GM19043 (cell line): Measurements from ENCODE around the gene AFF4.

Experiments used
- ATAC-seq: cut with Tn5 transposase; IDR thresholded peaks from one replicate; pipeline ENCODE4 v1.9.1; 2021; ENCODE audit warnings: low read depth; ENCODE audit not compliant: unreplicated experiment

AFF4 gene

DNA sequence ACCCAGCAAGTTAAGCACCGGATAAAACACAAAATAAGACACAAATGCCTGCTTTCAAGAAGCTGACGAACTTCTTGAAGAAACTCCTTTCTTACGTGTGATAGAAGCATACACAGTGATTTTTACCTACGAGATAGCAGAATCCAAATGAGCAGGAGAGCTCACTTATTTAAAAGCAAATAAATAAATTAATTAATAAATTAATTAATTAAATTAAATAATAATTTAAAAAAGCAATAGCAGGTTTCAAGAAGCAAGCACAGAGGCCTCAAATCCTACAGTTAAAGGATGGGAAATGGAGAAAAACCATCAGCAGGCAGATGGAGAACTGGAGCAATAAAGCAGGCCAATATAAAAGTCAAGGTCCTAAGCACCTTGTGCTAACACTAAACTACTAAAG, 72.6 kb downstream of the AFF4 start:
- ATAC-seq: no peak

DNA sequence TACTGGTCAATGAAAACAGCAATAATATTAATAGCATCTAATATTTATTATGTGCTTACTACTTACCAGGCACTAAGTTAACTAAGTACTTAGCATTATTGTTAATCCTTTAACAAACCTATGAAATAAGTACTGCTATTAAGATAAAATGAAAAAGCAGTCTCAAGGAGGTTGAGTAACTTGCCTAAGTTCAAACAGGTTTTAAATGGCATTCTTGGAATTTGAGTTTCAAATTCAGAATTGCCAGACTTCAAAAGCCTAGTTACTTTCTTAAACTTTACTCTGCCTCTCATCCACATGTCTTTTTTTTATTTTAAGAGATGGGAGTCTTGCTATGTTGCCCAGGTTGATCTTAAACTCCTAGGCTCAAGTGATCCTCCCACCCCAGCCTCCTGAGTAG, 73.9 kb downstream of the AFF4 start:
- no peak for ATAC-seq

DNA sequence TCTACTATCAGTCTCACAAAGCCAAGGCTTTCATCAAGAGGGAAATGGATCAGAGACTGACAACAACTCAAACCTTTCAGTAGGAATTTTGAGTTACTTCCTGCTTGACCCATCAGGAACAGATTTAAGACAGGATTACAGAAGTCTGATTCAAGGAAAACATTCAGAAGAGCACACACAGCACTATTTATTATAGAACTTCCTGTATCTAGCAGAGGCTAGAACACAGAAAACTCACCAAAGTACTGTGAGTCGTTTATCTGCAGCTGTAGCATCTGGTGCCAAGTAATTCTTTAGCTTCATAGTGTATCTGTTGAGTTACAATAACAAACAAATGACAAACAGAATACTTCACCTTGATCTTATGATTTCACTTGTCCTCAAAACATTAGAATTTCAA, 76.2 kb downstream of the AFF4 start:
- no peak for ATAC-seq

DNA sequence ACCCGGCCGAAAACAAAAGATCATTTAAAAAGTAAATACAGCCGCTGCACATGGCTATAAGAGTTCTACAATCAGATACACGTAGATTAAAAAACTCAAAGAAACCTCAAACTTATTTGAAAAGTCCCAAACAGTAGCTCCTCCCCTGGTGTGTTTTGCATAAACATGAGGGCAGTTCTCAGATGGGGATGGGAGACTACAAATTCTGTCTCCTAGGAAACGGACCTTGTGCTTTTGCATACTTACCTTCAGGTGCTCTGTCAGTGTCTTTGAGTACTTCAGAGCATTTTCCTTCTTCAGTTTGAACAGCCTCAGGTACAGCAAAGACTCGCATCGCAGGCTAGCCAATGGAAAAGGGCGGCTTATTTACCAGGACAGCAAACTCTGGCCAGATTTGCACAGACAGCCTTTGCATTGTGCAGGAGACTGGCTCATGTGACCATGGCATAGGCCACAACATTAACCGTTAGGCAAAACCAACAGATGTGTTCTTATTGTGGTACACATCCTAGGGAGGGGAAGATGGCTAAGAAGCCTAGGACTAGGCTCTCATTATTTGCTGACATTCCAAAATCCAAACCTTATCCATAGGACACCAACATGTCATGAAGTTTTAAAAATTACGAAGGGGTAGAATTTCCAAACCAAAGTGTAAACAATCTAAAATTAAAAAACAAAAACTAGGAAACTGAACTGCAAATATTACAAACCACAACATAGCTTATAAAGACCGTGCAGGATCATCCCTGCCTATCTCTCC, 77.2 kb downstream of the AFF4 start:
- ATAC-seq: no peak

DNA sequence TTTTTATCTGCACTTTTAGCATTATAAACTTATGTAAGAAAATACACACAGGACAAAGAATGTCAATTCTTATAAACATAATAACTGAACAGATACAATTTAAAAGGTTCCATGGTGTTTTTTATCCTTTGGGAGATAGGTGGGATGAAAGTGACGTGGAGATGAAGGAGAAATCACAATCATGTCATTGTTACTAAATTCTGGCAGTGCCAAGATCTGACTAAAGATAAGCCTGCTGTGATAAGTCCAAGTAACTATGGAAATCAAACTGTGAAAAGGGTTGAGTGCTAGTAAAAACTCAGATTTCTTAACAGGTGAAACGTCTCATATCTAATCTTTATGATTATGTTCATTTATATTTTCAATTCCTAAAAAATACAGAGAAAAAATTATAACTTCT, 78.9 kb downstream of the AFF4 start:
- no peak for ATAC-seq

DNA sequence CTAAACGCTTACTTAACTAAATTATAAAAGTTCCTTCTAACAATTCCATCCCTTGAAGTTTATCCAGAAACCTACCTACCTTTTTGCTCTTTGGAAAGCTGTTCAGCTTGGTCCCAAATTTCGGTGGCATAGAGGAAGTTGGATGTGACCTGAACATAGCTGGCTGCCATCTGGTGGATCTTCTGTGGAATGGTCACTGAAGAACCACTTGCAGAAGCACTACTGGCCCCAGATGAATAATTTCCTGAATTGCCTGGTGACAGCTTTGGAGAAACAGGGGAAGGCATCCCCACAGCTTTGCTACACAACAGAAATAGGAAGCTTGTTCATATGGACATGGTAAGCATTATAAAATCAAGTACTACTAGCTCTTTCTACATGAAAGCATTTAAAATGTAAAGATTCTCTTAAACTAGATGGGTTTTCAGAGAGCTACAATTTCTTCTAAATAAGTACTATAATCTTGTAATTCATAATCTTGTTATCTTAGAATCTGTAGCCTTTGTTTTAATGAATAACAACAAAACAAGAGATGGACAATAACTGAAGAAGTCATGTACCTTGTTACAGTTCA, 80.1 kb downstream of the AFF4 start:
- peak; percentile 64 for ATAC-seq

DNA sequence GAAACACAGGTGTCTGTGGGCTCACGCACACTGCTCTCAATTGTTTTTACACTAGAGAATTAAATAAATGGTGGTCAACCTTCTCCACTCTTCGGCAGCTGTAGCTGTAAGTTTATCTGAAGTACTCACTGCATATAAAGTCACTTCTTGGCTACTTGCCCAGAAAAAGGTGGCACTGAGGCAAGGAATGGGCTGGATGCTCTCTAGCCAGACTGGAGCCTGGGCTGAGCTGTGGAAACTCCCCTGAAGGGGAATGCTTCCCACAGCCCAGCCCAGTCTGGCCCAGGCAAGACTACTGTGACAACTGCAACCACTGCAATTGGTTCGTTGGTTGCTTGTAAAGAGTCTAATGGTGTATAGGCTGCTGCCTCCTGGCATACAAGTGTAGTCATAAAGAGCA, 85.5 kb downstream of the AFF4 start:
- ATAC-seq: no peak

DNA sequence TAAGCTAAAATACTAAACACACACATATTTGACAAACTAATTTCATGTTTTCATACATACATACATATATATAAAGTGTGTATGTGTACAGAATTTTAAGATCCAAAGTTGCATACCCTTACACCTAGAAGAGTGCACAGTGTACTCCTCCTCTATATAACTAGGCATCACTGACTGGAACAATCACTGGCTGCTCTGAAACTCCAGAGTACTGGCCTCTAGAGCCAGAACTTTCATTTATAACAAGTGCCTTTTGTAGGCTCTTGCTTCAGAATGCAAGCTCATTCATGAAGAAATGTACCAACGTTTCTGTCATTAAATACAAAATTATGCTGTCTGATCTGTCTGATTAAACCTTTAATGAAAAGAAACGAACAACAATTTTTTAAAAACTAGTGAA, 86.0 kb downstream of the AFF4 start:
- no peak for ATAC-seq

DNA sequence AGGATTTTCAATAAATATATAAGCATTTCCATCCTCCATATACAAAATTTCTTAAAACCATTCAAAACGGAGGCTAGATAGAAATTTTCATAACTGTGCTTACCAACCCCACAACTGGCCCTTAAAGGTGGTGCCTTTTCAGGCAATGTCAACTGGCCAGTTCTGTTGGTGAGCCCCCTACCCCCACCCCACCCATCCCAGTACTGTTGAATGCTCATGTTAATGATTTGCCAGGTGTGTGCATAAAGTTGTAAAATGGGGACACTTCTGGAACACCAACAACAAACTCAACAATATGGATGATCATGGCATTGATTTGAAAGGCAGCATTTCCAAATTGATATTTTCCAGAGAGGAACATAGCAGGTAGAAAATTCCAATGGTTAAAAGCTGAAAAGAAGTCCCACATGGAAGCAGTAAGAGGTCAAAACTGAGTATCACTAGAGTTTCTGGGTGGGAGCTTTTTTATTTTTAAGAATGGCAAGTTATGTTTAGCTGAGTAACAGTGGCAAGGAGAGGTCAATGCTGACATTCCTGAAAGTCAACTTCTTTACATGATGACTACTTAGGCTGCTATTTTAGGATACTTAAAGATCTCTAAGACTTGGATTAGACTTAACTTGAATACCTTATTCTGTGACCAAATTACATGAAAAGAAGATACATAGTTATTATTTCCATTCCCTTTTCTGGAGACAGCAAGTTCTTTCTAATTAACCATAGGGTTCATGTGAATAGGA, 87.2 kb downstream of the AFF4 start:
- no peak for ATAC-seq

DNA sequence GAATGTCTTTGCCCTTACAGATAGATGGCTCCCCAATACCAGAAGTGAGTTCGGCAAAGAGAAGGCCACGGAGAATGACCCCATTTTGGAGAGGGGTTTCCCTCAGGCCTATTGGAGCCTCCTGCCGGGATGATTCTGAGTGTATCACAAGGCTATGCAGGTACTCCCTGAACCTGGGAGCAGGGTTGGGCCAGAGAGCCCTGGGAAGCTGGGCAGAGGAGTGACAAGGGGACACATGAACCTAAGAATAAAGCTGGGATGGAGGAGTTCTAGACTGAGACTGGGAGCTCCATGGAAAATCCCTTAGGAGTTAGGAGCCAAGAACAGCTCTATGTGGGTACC, 89.5 kb downstream of the AFF4 start:
- ATAC-seq: no peak

DNA sequence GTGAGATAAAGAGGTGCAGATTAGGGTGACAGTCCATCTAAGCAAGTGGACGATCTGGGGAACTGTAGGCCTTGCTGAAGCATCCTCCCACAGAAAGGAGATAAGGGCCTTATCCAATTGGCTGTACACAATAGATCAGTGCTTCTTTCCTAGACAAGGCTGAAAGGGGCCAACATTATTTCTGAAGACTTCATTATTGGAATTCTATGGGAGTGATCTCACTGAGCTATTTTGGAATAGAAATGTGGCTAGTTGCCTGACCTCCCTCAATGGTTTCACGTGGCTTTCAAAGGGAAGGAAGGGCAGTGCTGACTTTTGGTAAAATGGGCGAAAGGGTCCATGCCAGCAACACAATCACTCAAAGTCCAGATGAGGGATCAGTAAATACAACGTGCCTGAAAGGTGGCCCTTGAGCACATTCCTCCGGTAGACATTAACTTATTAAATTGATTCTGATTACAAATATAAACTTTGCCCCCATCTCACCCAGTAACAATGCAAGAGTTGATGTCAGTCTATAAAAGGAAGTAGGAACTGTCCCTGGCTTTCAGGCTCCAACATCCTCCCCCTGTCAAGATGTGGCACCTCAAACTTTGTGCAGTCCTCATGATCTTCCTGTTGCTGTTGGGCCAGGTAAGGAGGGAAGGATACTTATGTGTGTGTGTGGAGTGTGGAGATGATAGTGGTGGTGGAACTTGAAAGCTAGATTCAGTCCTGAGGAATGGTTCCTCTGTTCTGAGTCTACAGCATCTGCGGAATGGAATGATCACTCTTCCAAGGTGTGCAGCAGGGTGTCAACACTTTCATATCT, 90.1 kb downstream of the AFF4 start, which contains the start of gene LEAP2:
Gene LEAP2 (plus strand): TSS at position 550 of the 811 bp plus-strand sequence. CDS start 27 bp downstream, at position 577.
- ATAC-seq: no peak

DNA sequence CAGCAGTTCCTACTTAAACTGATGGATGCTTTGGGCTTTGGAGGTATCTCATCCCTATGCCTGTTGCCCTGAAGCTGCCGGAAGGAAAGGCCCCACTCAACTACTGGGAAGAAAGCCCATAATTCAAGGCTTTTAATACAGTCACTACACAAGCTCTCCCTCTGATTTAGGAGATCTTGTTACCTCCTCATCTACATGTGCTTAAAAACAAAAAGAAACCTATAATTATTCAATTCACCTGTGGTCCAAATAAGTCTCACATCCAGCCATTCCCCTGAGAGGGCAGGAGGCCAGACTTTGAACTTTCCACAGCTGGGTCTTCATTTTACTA, 90.7 kb downstream of the AFF4 start:
- no peak for ATAC-seq

DNA sequence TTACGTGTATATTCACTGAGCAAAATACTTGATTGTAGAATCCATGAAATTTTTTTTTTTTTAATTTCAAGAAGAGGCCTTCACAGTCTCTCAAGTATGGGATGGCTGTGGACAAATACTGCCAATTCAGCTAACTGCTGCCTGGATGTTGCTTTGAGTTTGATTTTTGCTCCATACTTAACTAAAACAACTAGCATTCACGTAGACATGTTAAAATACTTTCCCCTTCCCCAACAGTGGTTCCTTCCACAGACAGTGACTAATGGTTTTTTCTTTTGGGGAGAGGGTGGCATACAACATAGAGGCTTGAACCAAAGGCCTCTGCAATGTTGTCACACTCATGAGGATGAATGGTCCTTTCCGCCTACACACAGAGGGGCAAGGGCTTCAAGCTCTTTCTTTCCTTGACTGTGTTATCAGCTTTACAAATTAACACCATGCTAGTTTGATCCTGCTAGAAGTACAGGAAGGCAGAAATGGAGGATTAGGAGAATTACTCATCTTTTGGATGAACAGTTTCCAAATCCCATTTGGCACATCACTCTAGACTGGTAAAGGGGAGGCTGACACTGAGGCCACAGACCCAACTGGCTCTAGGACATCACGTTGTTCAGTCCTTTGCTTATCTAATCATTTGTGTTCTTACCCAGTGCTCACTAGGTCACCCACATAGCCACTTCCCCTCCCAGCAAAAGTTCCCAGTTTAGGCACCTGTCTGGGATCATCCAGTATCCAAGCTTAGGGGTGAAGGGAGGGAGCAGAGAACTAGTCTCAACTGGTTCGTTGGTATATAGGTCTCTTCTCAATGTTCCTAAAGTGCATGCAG, 91.8 kb downstream of the AFF4 start:
- no peak for ATAC-seq

DNA sequence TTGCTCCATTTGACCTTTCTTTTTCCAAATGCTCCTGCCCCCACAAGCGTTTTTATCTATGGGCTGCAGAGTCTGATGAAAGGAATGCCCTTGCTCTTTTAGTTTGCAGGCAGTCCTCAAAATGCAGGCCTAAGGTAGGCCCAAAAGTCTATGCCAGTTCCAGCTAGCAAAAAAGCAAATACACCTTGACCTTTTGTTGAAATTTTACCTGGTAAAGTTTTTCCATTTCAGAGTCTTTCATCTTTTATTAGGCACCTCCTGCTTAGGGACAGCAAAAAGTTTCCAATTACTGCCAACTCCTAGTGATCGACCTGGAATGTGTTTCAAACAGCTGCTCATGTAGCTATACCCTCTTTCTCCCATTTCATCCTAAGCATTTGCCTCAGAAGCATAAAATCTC, 92.6 kb downstream of the AFF4 start:
- ATAC-seq: no peak

DNA sequence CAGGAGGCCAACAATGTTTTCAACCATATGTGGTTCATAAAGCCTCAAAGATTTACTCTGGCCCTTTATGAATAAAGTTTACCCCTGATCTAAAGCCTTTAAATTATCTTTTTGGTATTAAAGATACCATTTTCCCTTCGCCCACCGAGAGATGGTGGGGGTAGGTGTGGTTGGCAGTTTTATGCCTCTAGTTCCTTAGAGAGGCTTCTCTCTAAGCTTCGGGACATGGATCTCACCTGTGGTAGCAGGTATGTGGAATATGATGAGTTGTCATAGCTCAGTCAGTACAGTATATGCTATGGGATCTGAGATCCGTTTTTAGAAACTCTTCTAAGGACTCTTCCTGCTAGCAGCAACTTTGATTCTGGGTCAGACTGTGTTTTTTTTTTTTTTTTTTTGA, 94.7 kb downstream of the AFF4 start:
- ATAC-seq: no peak

DNA sequence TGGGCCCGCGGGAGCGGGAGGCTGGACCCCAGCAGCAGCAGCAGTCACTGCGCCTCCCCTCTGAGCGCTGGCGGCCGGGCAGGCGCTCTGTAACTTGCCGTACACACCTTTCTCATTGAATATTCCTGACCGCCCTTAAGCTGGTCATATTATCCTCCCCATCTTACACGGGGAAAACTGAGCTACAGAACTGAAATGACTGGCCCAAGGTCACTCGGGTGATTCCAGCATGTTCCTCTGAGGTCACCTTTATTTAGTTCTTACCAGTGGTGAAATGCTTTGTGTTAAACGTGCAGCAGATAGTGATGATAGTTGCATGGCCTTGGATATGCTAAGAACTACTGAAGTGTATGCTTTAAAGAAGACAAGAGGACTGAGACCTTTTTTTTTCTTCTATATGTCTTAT, 96.4 kb downstream of the AFF4 start:
- no peak for ATAC-seq

DNA sequence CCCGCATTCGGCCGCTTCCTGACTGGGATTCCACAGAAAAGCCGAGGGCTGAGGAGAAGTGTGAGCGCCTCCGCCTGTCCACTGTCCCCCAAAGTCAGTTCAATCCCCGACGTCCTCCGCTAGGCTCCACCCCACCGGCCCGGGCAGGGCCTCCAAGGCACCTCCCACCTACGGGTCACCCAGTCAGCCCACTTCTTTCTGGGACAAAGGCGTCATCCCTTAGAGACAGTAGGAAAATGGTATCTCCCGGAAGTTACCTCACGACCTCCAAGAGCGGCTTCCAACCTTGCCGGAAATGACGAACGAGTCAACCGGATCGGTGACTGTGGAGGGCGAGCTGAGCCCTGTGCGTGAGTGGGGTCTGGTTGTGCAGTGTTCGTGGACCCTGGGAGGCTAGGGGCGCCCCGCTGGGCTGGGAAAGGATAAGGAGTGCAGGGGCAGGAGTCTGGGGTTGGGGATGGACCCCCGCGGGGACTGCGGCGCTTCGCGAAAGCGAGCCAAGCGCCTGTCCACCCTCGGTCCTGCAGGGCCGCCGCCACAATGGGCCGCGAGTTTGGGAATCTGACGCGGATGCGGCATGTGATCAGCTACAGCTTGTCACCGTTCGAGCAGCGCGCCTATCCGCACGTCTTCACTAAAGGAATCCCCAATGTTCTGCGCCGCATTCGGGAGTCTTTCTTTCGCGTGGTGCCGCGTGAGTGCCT, 96.9 kb downstream of the AFF4 start, which contains the start of the genes GDF9 and UQCRQ:
Gene GDF9 (minus strand): TSS at position 128 of the 704 bp plus-strand sequence. CDS start 1,936 bp downstream, outside the sequence.
Gene UQCRQ (plus strand): TSS at position 301 of the 704 bp plus-strand sequence. CDS start 240 bp downstream, at position 541.
- peak; percentile 99 for ATAC-seq

DNA sequence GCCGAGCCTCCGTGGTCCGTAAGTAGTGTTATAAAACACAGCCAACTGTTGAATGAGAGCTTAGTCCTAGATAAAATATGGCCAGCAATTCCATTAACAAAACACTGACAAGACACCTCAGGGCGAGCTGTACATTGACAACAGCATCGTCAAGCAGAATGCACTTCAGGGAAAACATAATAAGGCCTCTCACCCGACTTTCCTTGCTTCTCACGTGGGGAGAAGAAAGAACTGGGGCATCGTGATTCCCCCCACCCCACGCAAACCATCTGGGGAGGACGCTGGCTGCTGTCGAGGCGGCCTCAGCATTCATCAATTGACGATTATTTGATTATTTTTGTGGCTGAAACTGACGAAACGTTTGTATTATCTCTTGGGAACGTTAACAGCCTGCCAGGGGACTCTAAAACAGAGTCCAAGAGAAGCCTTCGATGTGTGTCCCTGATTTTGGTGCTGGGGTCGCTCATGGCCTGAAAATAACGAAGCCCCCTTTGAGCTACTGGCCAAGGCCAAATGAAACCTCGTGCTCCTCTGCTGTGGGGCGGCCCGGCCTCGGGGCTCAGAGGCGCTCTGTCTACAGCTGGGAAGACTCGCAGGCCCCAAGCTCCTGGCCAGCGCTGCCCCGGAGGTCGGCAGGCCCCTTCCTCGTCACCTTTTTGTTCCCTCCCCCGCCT, 97.6 kb downstream of the AFF4 start:
- ATAC-seq: peak; percentile 16

DNA sequence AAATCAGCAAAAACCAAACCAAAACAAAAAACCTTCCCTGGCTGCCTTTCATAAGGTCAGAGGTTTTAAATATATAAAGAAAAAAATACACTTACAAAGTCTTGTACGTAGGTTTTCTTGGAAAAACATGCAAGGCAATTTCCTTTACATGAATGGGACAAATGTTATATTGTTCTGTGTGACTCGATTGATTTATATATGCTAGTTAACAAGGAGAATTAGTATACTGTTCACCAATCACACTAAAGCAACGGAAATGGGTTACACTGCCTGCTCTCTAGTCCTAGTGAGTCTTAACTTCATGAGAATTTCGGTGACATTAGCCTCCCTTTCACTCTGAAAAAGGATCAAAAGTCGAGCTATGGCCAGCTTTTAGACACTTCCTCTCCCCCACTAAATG, 102.7 kb downstream of the AFF4 start:
- ATAC-seq: no peak
